Panc1 (cell line): ENCODE results near the gene SETD3.

Experiments used
- CTCF ChIP-seq: fragments of 450-650 bp; IDR thresholded peaks from 2 replicates; pipeline ENCODE4 v1.5.1; 2017; ENCODE audit warnings: mild to moderate bottlenecking
- POLR2AphosphoS5 ChIP-seq: IDR thresholded peaks from 2 replicates; pipeline ENCODE4 v1.6.1; 2012; ENCODE audit warnings: mild to moderate bottlenecking, low read depth, low read length, moderate library complexity
- REST ChIP-seq, 2 experiments: IDR thresholded peaks; 2 replicates each; pipeline ENCODE4 v1.6.1; 2011 to 2012; ENCODE audit warnings: low read depth in 2 of 2, control low read depth in 1 of 2, low read length in 1 of 2, mild to moderate bottlenecking in 1 of 2, moderate library complexity in 1 of 2; ENCODE audit not compliant: insufficient read depth in 1 of 2

GRCh38 chr14:99522025-99522401, 41.4 kb upstream of the SETD3 start:
- TF ChIP-seq CTCF (no peak), POLR2AphosphoS5 (no peak), REST (IDR thresholded peaks at IDR 0.05; ENCODE audit: insufficient read depth in 1 of 2, low read depth in 2 of 2, low read length in 1 of 2) (no peak)
